Lung (tissue), 12 donors: ENCODE data around the gene RASL11B. TPM values are rescaled to one million over a fixed set of nuclear protein-coding genes. Genes with fewer than 3 reads are reported as not detected.

ENCODE experiments used
- ATAC-seq: fragments of 200-7000 bp; cut with Tn5 transposase; one replicate; pipeline ENCODE4 v1.9.1; 2020; ENCODE audit warnings: moderate number of reproducible peaks; ENCODE audit not compliant: insufficient read depth, low FRiP score
- DNase-seq, 3 donors: peaks; one replicate each; pipeline ENCODE4 v3.0.0-alpha.2; 2013 to 2017
- H3K27ac ChIP-seq, 2 donors: one replicate each; pipeline ENCODE4 v1.5.1; 2013; ENCODE audit warnings: mild to moderate bottlenecking in 2 of 2, moderate library complexity in 2 of 2, control low read depth in 1 of 2, inconsistent platforms in 1 of 2, low read depth in 1 of 2, low read length in 1 of 2
- H3K27me3 ChIP-seq, 3 donors: one replicate each; pipeline ENCODE4 v1.5.1; 2013; ENCODE audit warnings: low read length in 2 of 3; ENCODE audit not compliant: control insufficient read depth in 3 of 3, insufficient read depth in 3 of 3
- H3K36me3 ChIP-seq, 4 donors: one replicate each; pipeline ENCODE4 v1.5.1; 2013; ENCODE audit warnings: low read length in 4 of 4, mild to moderate bottlenecking in 1 of 4, moderate library complexity in 1 of 4; ENCODE audit not compliant: control insufficient read depth in 4 of 4, insufficient read depth in 4 of 4
- H3K4me1 ChIP-seq, 5 donors: one replicate each; pipeline ENCODE4 v1.5.1; 2013; ENCODE audit warnings: low read length in 5 of 5, mild to moderate bottlenecking in 2 of 5, moderate library complexity in 1 of 5; ENCODE audit not compliant: control insufficient read depth in 5 of 5, insufficient read depth in 5 of 5
- H3K4me3 ChIP-seq: one replicate; pipeline ENCODE4 v1.5.1; 2013; ENCODE audit warnings: mild to moderate bottlenecking, control low read depth, moderate library complexity
- H3K9ac ChIP-seq, 2 donors: one replicate each; pipeline ENCODE4 v1.5.1; 2013; ENCODE audit warnings: low read length in 2 of 2, control low read depth in 1 of 2; ENCODE audit not compliant: insufficient read depth in 1 of 2
- H3K9me3 ChIP-seq, 4 donors: one replicate each; pipeline ENCODE4 v1.5.1; 2013; ENCODE audit warnings: low read length in 3 of 4, mild to moderate bottlenecking in 1 of 4, moderate library complexity in 1 of 4; ENCODE audit not compliant: control insufficient read depth in 4 of 4, insufficient read depth in 3 of 4
- CTCF ChIP-seq: IDR thresholded peaks from 2 replicates; pipeline ENCODE4 v1.5.1; 2012; ENCODE audit warnings: mild to moderate bottlenecking; ENCODE audit errors: control extremely low read depth, extremely low read depth
- WGBS, 2 donors: extraction: QIAGEN DNeasy Blood & Tissue Kit; methylation state at CpG; one replicate each; pipeline ENCODE4 v1.1.7; 2013; 5-methylcytosine and 5-hydroxymethylcytosine counted together
- polyA plus RNA-seq, 2 donors: library from polyadenylated mRNA; stranded (reverse); fragments of 200-250 nt; gene quantifications; one replicate each; pipeline ENCODE4 v1.2.1, GENCODE V29; 2013
- total RNA-seq, 2 donors: library from RNA; depleted of rRNA in 1 of 2; stranded (reverse); fragments of >200 nt in 1 of 2; gene quantifications; one replicate each; pipeline ENCODE4 v1.2.1, GENCODE V29; 2014 to 2021
- donor health status: control.
- donor health status: control.
- donor health status: Bipolar disorder and iron deficiency.
- donor health status: healthy.
- donor health status: DM: yes; HTN: yes; CAD: no.

The RASL11B gene
- total and polyA plus RNA-seq, 4 donors, result 1.0 to 5.7 (median 1.7) TPM

GRCh38 chr4:52915730-52916300 lies 53.7 kb downstream of the RASL11B start:
- no peak overlapping the region for H3K4me3 ChIP-seq
- ATAC-seq (no peak), DNase-seq (no peak)
- no peak overlapping the region for H3K9ac ChIP-seq
- no peak for TF ChIP-seq CTCF
- H3K27me3 ChIP-seq, result no peaks in the 10 kb centered on the region
- H3K36me3 ChIP-seq, result peaks cover 0 to 2% (median 0%) of the 10 kb centered on the region in 4 donors
- H3K9me3 ChIP-seq, result no peaks in the 10 kb centered on the region
- WGBS, 2 donors, result 93% methylated on average over 6 of the region's 6 CpGs
- H3K4me1 ChIP-seq, result peaks cover 4 to 20% (median 10%) of the 10 kb centered on the region in 5 donors
- no peak overlapping the region for H3K27ac ChIP-seq

Other genes with a start within 250 kb of the RASL11B start
- gene USP46, start 203.0 kb upstream of the RASL11B start, total RNA-seq, result 10 to 100 TPM; 13.4 to 30.8 TPM
- gene USP46, start 203.0 kb upstream of the RASL11B start, polyA plus RNA-seq, result 1 to 10 TPM; 2.3 to 4.1 TPM
- gene ERVMER34-1, start 110.9 kb upstream of the RASL11B start, total RNA-seq, result 1 to 10 TPM in 1 of 2 donors, under 1 TPM in 1; 0.83 to 2.2 TPM
- under 1 TPM; 0.89 to 0.93 TPM for gene ERVMER34-1, start 110.9 kb upstream of the RASL11B start, polyA plus RNA-seq